SU-DHL-6 (cell line): ENCODE results near the gene TTLL9.

Source experiments
- H2AFZ ChIP-seq: fragments of 200-600 bp; sonication (generic); 2 replicates; pipeline ENCODE4 v1.6.1; 2014; ENCODE audit warnings: low read depth, mild to moderate bottlenecking, moderate library complexity, mixed read lengths, antibody characterized with exemption, low read length; ENCODE audit not compliant: severe bottlenecking
- H3F3A ChIP-seq: fragments of 200-600 bp; shearing (Covaris generic); 2 replicates; pipeline ENCODE4 v1.6.0; 2016; ENCODE audit warnings: antibody characterized with exemption, mild to moderate bottlenecking; ENCODE audit not compliant: insufficient read depth
- H3K27ac ChIP-seq: fragments of 200-600 bp; sonication (generic); 2 replicates; pipeline ENCODE4 v1.5.1; 2016; ENCODE audit warnings: low read depth, mild to moderate bottlenecking, low read length, moderate library complexity, mixed read lengths
- H3K27me3 ChIP-seq: fragments of 200-600 bp; sonication (generic), shearing (Covaris generic); 2 replicates; pipeline ENCODE4 v1.6.0; 2014; ENCODE audit warnings: mild to moderate bottlenecking, low read length
- H3K36me3 ChIP-seq: fragments of 200-600 bp; sonication (generic); 2 replicates; pipeline ENCODE4 v1.6.1; 2014; ENCODE audit warnings: mild to moderate bottlenecking, low read length, mixed read lengths
- H3K4me2 ChIP-seq: fragments of 300-600, 200-600 bp; shearing (Covaris generic), sonication (generic); 2 replicates; pipeline ENCODE4 v1.6.0; 2014; ENCODE audit warnings: low read length, low read depth, mild to moderate bottlenecking; ENCODE audit not compliant: poor library complexity, severe bottlenecking
- H3K4me3 ChIP-seq: fragments of 200-600 bp; sonication (generic); 2 replicates; pipeline ENCODE4 v1.5.1; 2014; ENCODE audit warnings: antibody characterized with exemption, low read length, mild to moderate bottlenecking, mixed read lengths; ENCODE audit not compliant: insufficient read depth, poor library complexity, severe bottlenecking
- H3K79me2 ChIP-seq: fragments of 200-600 bp; sonication (generic); 2 replicates; pipeline ENCODE4 v1.6.1; 2014; ENCODE audit warnings: mild to moderate bottlenecking, low read length, moderate library complexity; ENCODE audit not compliant: insufficient read depth
- H3K9ac ChIP-seq: fragments of 200-600 bp; sonication (generic); 2 replicates; pipeline ENCODE4 v1.7.0; 2014; ENCODE audit warnings: mild to moderate bottlenecking, low read length
- H3K9me2 ChIP-seq: fragments of 200-600 bp; sonication (generic); replicated peaks from 2 replicates; pipeline ENCODE4 v1.6.1; 2014; ENCODE audit warnings: low read length; ENCODE audit not compliant: insufficient read depth
- H3K9me3 ChIP-seq: fragments of 200-600 bp; sonication (generic); 2 replicates; pipeline ENCODE4 v1.6.1; 2014; ENCODE audit warnings: low read length, mixed read lengths; ENCODE audit not compliant: insufficient read depth
- H4K20me1 ChIP-seq: fragments of 200-600 bp; sonication (generic); 2 replicates; pipeline ENCODE4 v1.6.1; 2014; ENCODE audit warnings: low read depth, mild to moderate bottlenecking, antibody characterized with exemption, low read length, moderate library complexity, mixed read lengths
- EZH2phosphoT487 ChIP-seq: fragments of 200-600 bp; sonication (generic), shearing (Covaris generic); conservative IDR thresholded peaks from 2 replicates; pipeline ENCODE4 v1.6.1; 2018; ENCODE audit warnings: mild to moderate bottlenecking, antibody characterized with exemption, low read length, moderate library complexity, mixed read lengths
- TF ChIP-seq, protein P1 (sequence below): fragments of 200-600 bp; sonication (generic); IDR thresholded peaks from one replicate; pipeline ENCODE4 v1.5.1; 2017; ENCODE audit warnings: antibody characterized with exemption, mild to moderate bottlenecking, low read length, moderate library complexity; ENCODE audit not compliant: insufficient read depth, poor library complexity, severe bottlenecking

TTLL9 gene

DNA sequence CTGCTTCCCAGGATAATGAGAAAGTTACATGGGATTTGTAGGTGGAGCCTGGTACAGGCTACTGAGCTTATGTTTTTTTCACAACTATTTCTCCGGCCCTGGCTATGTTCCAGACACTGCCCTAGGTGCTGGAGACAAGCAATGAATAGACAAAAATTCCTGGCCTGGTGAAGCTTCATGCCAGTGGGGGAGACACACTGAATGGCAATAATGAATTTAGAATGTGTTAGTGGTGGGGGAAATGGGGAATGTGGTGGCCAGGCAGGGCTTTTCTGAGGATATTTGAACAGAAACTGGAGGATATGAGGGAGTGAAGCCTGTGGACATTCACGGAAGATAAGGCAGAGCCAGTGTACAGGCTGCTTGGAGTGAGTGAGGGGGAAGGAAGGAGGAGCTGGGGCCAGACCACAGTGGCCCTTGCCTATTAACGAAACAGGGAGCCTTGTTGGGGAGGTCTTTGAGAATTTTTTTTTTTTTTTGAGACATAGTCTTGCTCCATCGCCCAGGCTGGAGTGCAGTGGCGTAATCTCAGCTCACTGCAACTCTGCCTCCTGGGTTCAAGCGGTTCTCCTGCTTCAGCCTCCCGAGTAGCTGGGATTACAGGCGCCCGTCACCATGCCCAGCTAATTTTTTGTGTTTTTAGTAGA is 31.7 kb upstream of the TTLL9 start:
- no peak for TF ChIP-seq EZH2phosphoT487
- TF ChIP-seq, protein P1, sequence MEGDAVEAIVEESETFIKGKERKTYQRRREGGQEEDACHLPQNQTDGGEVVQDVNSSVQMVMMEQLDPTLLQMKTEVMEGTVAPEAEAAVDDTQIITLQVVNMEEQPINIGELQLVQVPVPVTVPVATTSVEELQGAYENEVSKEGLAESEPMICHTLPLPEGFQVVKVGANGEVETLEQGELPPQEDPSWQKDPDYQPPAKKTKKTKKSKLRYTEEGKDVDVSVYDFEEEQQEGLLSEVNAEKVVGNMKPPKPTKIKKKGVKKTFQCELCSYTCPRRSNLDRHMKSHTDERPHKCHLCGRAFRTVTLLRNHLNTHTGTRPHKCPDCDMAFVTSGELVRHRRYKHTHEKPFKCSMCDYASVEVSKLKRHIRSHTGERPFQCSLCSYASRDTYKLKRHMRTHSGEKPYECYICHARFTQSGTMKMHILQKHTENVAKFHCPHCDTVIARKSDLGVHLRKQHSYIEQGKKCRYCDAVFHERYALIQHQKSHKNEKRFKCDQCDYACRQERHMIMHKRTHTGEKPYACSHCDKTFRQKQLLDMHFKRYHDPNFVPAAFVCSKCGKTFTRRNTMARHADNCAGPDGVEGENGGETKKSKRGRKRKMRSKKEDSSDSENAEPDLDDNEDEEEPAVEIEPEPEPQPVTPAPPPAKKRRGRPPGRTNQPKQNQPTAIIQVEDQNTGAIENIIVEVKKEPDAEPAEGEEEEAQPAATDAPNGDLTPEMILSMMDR: no peak
- Histone ChIP-seq H3K4me2 (no peak overlapping the region), H3K27me3 (no peaks in the 10 kb centered on the region), H3K36me3 (no peaks in the 10 kb centered on the region), H3K4me3 (no peak overlapping the region), H3K9me3 (no peaks in the 10 kb centered on the region), H3K9ac (no peak overlapping the region), H3K27ac (no peak overlapping the region), H3F3A (no peaks in the 10 kb centered on the region), H3K9me2 (no peaks in the 10 kb centered on the region), H3K79me2 (no peaks in the 10 kb centered on the region), H2AFZ (no peak overlapping the region), H4K20me1 (no peaks in the 10 kb centered on the region)

DNA sequence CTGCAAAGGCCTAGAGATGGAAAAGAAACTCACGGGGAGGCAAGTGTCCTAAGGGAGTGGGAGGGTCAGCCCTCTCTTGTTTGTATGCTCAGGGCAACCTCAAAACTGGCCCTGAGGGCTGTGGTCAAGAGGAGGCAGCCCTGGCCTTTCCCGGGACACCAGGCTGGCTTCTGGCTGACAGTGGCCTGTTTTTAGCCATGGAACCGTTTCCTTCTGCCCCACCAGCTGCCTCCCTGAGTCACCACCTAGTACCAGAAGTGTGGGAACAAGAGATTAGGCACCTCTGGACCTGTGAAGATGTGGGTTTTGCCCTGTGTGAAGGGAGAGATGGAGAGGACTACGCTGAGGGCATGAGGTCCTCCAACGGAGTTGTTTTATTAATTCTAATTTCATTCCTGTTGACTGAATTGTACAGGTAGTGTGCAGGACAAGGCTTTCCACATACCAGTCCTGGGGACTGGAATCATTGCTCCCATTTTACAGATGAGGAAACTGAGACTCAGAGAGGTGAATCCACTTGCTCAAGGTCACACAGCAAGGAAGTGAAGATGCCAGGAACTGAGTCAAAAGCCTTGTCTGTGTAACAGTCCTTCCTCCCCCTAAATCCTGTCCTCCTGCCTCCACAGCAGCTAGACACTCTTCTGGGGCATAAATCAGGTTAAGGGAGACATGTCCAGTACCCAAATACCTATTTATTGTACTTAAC is 30.5 kb upstream of the TTLL9 start:
- H4K20me1 ChIP-seq: no peaks in the 10 kb centered on the region
- no peaks in the 10 kb centered on the region for H3F3A ChIP-seq
- H3K79me2 ChIP-seq: no peaks in the 10 kb centered on the region

DNA sequence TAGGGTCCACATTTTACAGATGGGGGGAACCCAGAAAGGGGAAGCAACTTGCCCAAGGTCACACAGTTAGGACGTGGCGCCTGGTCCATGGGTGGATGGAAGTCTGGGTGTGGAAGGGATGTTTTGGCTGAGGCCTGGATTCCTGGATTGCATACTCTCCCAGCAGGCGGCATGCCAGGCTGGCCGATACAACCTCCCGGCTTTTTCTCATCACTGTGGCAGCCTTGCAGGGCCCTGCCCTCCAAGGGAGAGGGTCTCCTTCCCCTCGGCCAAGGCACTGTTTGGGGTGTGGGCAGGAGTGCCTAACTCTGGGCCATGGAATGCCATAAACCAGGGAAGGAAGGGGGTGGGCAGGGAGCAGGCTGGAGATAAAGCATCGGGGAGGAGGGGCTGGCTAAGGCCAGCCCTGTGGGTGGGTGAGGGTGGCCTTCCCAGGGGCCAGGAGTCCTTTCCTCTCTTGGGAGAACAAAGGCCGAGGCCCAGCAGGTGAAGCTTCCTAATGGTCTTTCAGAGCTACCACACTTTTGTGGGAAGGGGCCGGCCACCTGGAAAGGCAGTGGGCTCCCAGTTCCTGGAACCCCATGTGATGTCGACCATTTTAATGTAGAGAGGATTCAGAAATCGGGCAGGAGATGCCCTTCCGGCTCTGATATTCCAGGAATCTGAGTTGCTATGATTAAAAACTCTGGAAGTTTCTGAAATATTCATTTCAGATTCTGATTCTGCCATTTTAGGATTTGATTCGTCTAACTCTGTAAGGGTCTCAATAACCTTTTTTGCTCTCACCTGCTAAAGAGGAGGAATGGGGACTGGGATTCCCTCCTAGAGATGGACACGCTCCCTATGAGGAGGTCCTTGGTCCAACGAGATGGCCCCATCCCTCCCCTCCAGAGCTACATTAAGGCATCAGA is 29.3 kb upstream of the TTLL9 start:
- Histone ChIP-seq H3K9me2 (no peaks in the 10 kb centered on the region), H3K9ac (no peak overlapping the region), H2AFZ (no peak overlapping the region), H4K20me1 (no peaks in the 10 kb centered on the region), H3K27ac (no peak overlapping the region), H3K79me2 (no peaks in the 10 kb centered on the region), H3K9me3 (no peaks in the 10 kb centered on the region), H3K27me3 (no peaks in the 10 kb centered on the region), H3K4me3 (no peak overlapping the region), H3K4me2 (no peak overlapping the region), H3K36me3 (no peaks in the 10 kb centered on the region), H3F3A (no peaks in the 10 kb centered on the region)
- TF ChIP-seq EZH2phosphoT487: no peak
- TF ChIP-seq, protein P1: no peak

More for the DNA sequence above, 30.5 kb upstream of the TTLL9 start:
- Histone ChIP-seq H3K9me3 (no peaks in the 10 kb centered on the region), H3K27me3 (no peaks in the 10 kb centered on the region), H3K9me2 (no peaks in the 10 kb centered on the region), H2AFZ (no peak overlapping the region), H3K4me2 (no peak overlapping the region), H3K27ac (no peak overlapping the region), H3K9ac (no peak overlapping the region), H3K36me3 (no peaks in the 10 kb centered on the region), H3K4me3 (no peak overlapping the region)
- TF ChIP-seq, protein P1: no peak
- TF ChIP-seq EZH2phosphoT487: no peak
